ENCODE measurements around the gene PRG3. TPM values are rescaled to one million over a fixed set of nuclear protein-coding genes. Genes with fewer than 3 reads are reported as not detected.

The PRG3 gene
- total and polyA plus RNA-seq, 8 donors: not detected

DNA sequence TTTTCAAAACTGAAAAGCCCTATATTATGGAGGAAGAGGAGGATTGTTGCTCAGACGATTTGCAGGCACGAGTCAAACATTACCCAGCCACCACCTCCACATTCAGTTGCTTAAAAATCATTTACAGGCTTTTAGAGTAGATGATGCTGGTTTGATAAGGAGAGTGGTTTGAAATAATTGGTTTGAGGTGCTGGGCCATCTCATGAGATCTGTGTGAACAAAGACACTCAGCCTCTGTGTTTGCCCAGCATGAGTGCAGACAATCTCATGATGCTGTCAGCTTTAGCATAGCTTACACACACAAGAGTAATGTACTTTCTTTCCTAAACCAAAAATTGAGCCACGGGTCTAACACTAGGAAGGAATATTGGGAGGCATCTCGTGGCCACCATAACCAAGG lies 41.7 kb upstream of the PRG3 start:
- TF ChIP-seq, protein P1, sequence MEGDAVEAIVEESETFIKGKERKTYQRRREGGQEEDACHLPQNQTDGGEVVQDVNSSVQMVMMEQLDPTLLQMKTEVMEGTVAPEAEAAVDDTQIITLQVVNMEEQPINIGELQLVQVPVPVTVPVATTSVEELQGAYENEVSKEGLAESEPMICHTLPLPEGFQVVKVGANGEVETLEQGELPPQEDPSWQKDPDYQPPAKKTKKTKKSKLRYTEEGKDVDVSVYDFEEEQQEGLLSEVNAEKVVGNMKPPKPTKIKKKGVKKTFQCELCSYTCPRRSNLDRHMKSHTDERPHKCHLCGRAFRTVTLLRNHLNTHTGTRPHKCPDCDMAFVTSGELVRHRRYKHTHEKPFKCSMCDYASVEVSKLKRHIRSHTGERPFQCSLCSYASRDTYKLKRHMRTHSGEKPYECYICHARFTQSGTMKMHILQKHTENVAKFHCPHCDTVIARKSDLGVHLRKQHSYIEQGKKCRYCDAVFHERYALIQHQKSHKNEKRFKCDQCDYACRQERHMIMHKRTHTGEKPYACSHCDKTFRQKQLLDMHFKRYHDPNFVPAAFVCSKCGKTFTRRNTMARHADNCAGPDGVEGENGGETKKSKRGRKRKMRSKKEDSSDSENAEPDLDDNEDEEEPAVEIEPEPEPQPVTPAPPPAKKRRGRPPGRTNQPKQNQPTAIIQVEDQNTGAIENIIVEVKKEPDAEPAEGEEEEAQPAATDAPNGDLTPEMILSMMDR (IDR thresholded peaks at IDR 0.05): no peak
- no peak overlapping the region for H3K27ac ChIP-seq
- FAIRE-seq: no peak
- ATAC-seq: no peak
- intact Hi-C loops (cut with DNase I): no loop called here
- no peaks in the 10 kb centered on the region for H3K9me3 ChIP-seq
- WGBS, 2 donors: 67 to 69% methylated on average over 4 of the region's 4 CpGs
- DNase-seq: no peak
- H3K27me3 ChIP-seq: no peaks in the 10 kb centered on the region
- no peak overlapping the region for H3K4me3 ChIP-seq
- peaks cover 9 to 16% (median 13%) of the 10 kb centered on the region in 3 donors for H3K4me1 ChIP-seq
- H3K36me3 ChIP-seq: peaks cover 0 to 1% (median 0%) of the 10 kb centered on the region in 3 donors

DNA sequence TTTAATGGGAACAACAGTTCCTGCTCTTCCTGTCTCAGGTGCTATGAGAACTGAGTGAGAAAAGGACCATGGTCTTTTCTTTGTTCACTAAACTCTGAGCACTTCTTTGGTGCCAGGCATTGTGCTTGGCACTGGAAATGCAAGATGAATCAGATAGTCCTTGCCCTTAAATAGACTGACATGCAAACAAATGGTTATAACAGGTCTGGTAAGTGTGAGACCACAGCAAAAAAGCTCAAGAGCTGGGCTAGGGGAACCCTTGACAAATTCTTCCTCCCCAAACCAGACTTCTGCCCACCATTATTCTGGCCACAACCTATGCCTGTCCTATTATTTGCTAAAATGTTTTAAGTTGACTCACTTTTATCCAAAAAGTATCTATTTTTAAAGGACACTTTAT lies 40.9 kb upstream of the PRG3 start:
- Histone ChIP-seq H3K4me1 (peaks cover 7 to 11% (median 7%) of the 10 kb centered on the region in 3 donors), H3K36me3 (peaks cover 0 to 9% (median 0%) of the 10 kb centered on the region in 3 donors), H3K27me3 (no peaks in the 10 kb centered on the region), H3K9me3 (no peaks in the 10 kb centered on the region), H3K4me3 (no peak overlapping the region), H3K27ac (no peak overlapping the region)
- ATAC-seq (no peak), DNase-seq (no peak), FAIRE-seq (no peak)
- intact Hi-C loops (cut with DNase I): no loop called here
- TF ChIP-seq, protein P1 (IDR thresholded peaks at IDR 0.05): no peak

DNA sequence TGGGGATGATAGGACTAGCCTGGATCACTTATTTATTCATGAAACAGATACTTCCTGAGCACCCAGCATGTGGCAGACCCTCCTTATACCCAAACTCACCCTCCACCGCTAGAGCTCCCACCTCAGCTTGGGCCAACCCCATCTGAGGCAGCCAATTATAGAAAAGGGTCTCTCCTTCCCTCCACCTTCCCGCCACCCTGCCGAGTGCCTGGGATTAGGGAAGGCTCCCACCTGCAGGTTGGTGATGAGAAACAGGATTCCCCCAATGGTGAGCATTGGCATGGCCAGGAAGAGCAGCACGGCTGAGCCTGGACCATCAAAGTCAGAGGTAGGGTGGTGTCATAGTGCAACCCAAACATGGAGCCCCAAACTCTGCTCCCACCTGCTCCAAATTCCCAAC lies 40.1 kb upstream of the PRG3 start:
- H3K27me3 ChIP-seq: no peaks in the 10 kb centered on the region
- intact Hi-C loops (cut with DNase I): no loop called here
- H3K36me3 ChIP-seq: peaks cover 0 to 9% (median 0%) of the 10 kb centered on the region in 3 donors
- DNase-seq: no peak
- peaks cover 6 to 10% (median 7%) of the 10 kb centered on the region in 3 donors for H3K4me1 ChIP-seq
- FAIRE-seq: no peak
- no peaks in the 10 kb centered on the region for H3K9me3 ChIP-seq
- no peak overlapping the region for H3K27ac ChIP-seq
- WGBS, 2 donors: 91 to 96% methylated on average over 4 of the region's 4 CpGs
- no peak overlapping the region for H3K4me3 ChIP-seq
- TF ChIP-seq, protein P1 (IDR thresholded peaks at IDR 0.05): no peak
- no peak for ATAC-seq

DNA sequence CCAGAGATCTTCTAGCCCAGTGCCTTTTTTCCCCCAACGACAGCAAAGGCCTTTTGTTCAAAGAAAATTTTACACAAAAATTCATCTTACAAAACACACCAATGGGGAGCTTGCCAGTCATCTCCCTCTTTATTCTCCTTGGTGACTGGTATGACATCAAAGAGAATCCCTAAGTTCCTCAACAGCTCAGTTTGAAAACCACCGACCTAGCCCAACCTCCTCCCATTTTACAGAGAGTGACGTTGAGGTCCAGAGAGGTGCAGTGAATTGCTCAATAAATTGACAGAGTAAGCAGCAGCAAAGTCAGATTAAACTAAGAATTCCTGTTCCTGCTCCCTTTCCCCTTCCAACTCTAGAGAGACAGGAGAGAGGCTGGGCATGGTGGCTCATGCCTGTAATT lies 38.2 kb upstream of the PRG3 start:
- H3K36me3 ChIP-seq: peaks cover 0 to 9% (median 6%) of the 10 kb centered on the region in 3 donors
- intact Hi-C loops (cut with DNase I): no loop called here
- no peak for DNase-seq
- no peak overlapping the region for H3K4me3 ChIP-seq
- no peak for FAIRE-seq
- 87 to 88% methylated on average over 3 of the region's 3 CpGs for WGBS, 2 donors
- H3K27ac ChIP-seq: no peak overlapping the region
- H3K27me3 ChIP-seq: no peaks in the 10 kb centered on the region
- H3K9me3 ChIP-seq: no peaks in the 10 kb centered on the region
- no peak for ATAC-seq
- H3K4me1 ChIP-seq: no peaks in the 10 kb centered on the region
- TF ChIP-seq, protein P1 (IDR thresholded peaks at IDR 0.05): no peak

DNA sequence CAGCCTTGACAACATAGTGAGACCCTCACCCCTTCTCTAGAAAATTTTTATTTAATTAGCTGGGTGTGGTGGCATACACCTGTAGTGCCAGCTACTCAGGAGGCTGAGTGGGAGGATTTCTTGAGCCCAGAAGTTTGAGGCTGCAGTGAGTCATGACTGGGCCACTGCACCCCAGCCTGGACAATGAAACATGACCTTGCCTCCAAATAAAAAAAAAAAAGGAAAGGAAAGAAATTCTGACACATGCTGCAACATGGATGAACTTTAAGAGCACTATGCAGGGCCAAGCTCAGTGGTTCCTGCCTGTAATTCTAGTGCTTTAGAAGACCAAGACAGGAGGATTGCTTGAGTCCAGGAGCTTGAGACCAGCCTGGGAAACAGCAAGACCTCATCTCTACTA lies 37.2 kb upstream of the PRG3 start:
- no peaks in the 10 kb centered on the region for H3K27me3 ChIP-seq
- H3K27ac ChIP-seq: no peak overlapping the region
- no peak for FAIRE-seq
- no peak overlapping the region for H3K4me3 ChIP-seq
- no peak for ATAC-seq
- peaks cover 0 to 9% (median 6%) of the 10 kb centered on the region in 3 donors for H3K36me3 ChIP-seq
- no peaks in the 10 kb centered on the region for H3K4me1 ChIP-seq
- no peaks in the 10 kb centered on the region for H3K9me3 ChIP-seq
- intact Hi-C loops (cut with DNase I): no loop called here
- DNase-seq: no peak
- TF ChIP-seq, protein P1 (IDR thresholded peaks at IDR 0.05): no peak

All from pancreas (tissue), 10 donors.